ENCODE data around the gene MGAT3.

GRCh38 chr22:39518996-39519680 is 62.3 kb downstream of the MGAT3 start:
- TF ChIP-seq POLR2A (IDR thresholded peaks at IDR 0.05; ENCODE audit: insufficient read depth in 1 of 2, low read depth in 2 of 2, low read length in 2 of 2) (peak in 1 of 2 experiments; percentile 68; a peak in 2 of 4 replicates), STAT6 (CRISPR knock-in tag; IDR thresholded peaks at IDR 0.05; ENCODE audit: borderline replicate concordance) (no peak), MXI1 (IDR thresholded peaks at IDR 0.05; ENCODE audit: borderline replicate concordance, low read depth, low read length) (no peak), CHD2 (IDR thresholded peaks at IDR 0.05; ENCODE audit: low read depth, low read length) (no peak), CTCF (CRISPR knock-in tag; IDR thresholded peaks at IDR 0.05) (no peak), DMTF1 (CRISPR knock-in tag; IDR thresholded peaks at IDR 0.05) (no peak; the same call in 1 of the 2 replicates), ZNF891 (CRISPR knock-in tag; IDR thresholded peaks at IDR 0.05) (0 out of 2 replicates have a peak, but pooled peaks have one; percentile 1), HMG20B (CRISPR knock-in tag; conservative IDR thresholded peaks at IDR 0.05) (no peak)
- TF ChIP-seq, protein P1, sequence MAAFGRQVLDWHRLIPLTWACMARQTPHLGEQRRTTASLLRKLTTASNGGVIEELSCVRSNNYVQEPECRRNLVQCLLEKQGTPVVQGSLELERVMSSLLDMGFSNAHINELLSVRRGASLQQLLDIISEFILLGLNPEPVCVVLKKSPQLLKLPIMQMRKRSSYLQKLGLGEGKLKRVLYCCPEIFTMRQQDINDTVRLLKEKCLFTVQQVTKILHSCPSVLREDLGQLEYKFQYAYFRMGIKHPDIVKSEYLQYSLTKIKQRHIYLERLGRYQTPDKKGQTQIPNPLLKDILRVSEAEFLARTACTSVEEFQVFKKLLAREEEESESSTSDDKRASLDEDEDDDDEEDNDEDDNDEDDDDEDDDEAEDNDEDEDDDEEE (CRISPR knock-in tag; IDR thresholded peaks at IDR 0.05): 0 out of 2 replicates have a peak, but pooled peaks have one; percentile 11
- TF ChIP-seq, protein P2, sequence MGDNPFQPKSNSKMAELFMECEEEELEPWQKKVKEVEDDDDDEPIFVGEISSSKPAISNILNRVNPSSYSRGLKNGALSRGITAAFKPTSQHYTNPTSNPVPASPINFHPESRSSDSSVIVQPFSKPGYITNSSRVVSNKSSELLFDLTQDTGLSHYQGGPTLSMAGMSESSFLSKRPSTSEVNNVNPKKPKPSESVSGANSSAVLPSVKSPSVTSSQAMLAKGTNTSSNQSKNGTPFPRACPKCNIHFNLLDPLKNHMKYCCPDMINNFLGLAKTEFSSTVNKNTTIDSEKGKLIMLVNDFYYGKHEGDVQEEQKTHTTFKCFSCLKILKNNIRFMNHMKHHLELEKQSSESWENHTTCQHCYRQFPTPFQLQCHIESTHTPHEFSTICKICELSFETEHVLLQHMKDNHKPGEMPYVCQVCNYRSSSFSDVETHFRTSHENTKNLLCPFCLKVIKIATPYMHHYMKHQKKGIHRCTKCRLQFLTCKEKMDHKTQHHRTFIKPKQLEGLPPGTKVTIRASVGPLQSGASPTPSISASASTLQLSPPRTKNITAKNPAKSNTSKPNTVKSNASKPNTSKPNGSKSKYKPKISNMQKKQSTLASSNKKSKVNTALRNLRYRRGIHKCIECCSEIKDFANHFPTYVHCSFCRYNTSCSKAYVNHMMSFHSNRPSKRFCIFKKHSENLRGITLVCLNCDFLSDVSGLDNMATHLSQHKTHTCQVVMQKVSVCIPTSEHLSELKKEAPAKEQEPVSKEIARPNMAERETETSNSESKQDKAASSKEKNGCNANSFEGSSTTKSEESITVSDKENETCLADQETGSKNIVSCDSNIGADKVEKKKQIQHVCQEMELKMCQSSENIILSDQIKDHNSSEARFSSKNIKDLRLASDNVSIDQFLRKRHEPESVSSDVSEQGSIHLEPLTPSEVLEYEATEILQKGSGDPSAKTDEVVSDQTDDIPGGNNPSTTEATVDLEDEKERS (CRISPR knock-in tag; IDR thresholded peaks at IDR 0.05): no peak
- TF ChIP-seq, protein P3, sequence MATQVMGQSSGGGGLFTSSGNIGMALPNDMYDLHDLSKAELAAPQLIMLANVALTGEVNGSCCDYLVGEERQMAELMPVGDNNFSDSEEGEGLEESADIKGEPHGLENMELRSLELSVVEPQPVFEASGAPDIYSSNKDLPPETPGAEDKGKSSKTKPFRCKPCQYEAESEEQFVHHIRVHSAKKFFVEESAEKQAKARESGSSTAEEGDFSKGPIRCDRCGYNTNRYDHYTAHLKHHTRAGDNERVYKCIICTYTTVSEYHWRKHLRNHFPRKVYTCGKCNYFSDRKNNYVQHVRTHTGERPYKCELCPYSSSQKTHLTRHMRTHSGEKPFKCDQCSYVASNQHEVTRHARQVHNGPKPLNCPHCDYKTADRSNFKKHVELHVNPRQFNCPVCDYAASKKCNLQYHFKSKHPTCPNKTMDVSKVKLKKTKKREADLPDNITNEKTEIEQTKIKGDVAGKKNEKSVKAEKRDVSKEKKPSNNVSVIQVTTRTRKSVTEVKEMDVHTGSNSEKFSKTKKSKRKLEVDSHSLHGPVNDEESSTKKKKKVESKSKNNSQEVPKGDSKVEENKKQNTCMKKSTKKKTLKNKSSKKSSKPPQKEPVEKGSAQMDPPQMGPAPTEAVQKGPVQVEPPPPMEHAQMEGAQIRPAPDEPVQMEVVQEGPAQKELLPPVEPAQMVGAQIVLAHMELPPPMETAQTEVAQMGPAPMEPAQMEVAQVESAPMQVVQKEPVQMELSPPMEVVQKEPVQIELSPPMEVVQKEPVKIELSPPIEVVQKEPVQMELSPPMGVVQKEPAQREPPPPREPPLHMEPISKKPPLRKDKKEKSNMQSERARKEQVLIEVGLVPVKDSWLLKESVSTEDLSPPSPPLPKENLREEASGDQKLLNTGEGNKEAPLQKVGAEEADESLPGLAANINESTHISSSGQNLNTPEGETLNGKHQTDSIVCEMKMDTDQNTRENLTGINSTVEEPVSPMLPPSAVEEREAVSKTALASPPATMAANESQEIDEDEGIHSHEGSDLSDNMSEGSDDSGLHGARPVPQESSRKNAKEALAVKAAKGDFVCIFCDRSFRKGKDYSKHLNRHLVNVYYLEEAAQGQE (IDR thresholded peaks at IDR 0.05; ENCODE audit: borderline replicate concordance in 1 of 2, low read depth in 1 of 2, low read length in 2 of 2): no peak
